ENCODE measurements around the gene GXYLT2. TPM values are rescaled to one million over a fixed set of nuclear protein-coding genes. Genes with fewer than 3 reads are reported as not detected.

GXYLT2 gene
- total RNA-seq, 1 donor, result 77.4 TPM

- DNase-seq (ENCODE audit: insufficient read length, low spot score, missing footprints), result no peak
- Histone ChIP-seq H3K79me2 (ENCODE audit: insufficient read depth, low read length) (no peaks in the 10 kb centered on the region), H3K4me1 (ENCODE audit: insufficient read depth, low read length) (peaks cover 49% of the 10 kb centered on the region), H3K36me3 (ENCODE audit: insufficient read depth, low read length) (no peaks in the 10 kb centered on the region), H3K9me3 (ENCODE audit: low read depth, low read length) (no peaks in the 10 kb centered on the region), H4K20me1 (ENCODE audit: insufficient read depth, low read length) (peaks cover 3% of the 10 kb centered on the region), H3K4me2 (ENCODE audit: insufficient read depth, low read length) (peak overlapping the region; percentile 73), H3K4me3 (ENCODE audit: insufficient read depth, low read length) (no peak overlapping the region), H2AFZ (ENCODE audit: low read length) (no peak overlapping the region), H3K27me3 (ENCODE audit: insufficient read depth, low read length) (no peaks in the 10 kb centered on the region), H3K27ac (ENCODE audit: low read depth, low read length) (peak overlapping the region; percentile 96)
- TF ChIP-seq CTCF (IDR thresholded peaks at IDR 0.05; ENCODE audit: extremely low read depth, low read depth, low read length), result peak; percentile 36
Observed at GRCh38 chr3:72892870-72893269, 5.0 kb downstream of the GXYLT2 start.

DNA sequence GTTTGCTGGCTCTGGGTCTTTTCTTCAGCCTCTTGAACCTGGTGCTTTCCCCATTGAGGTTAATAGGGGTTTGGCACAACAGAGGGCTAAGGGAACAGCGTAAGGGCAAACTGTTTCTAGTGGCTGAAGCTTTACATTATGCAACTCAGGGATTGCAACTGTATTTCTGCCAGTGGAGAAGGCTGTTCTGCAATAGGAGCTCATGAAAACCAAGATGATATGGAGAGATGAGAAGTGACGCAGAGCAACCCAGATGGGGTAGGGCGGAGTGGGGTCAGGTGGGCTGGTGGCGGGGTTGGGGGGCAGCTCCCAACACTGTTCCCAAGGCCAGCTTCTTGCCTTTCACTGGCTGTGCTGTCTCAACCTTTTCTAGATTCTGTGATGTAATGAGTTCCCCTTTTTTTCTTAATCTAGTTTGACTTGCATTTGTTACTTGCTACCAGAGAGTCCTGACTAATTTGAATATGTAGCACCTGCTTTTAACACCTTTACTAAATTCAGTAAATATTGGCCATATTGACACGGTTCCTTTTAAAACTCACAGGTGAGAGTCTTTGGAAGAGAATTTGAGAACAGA lies 7.2 kb downstream of the GXYLT2 start:
- Histone ChIP-seq H3K4me2 (ENCODE audit: insufficient read depth, low read length) (no peak overlapping the region), H3K4me3 (ENCODE audit: insufficient read depth, low read length) (no peak overlapping the region), H2AFZ (ENCODE audit: low read length) (no peak overlapping the region), H3K79me2 (ENCODE audit: insufficient read depth, low read length) (no peaks in the 10 kb centered on the region), H3K4me1 (ENCODE audit: insufficient read depth, low read length) (peaks cover 40% of the 10 kb centered on the region), H3K27me3 (ENCODE audit: insufficient read depth, low read length) (no peaks in the 10 kb centered on the region), H3K9me3 (ENCODE audit: low read depth, low read length) (no peaks in the 10 kb centered on the region), H3K27ac (ENCODE audit: low read depth, low read length) (no peak overlapping the region), H4K20me1 (ENCODE audit: insufficient read depth, low read length) (peaks cover 3% of the 10 kb centered on the region), H3K36me3 (ENCODE audit: insufficient read depth, low read length) (no peaks in the 10 kb centered on the region)
- no peak for DNase-seq (ENCODE audit: insufficient read length, low spot score, missing footprints)
- no peak for TF ChIP-seq CTCF (IDR thresholded peaks at IDR 0.05; ENCODE audit: extremely low read depth, low read depth, low read length)

- H4K20me1 ChIP-seq (ENCODE audit: insufficient read depth, low read length), result peaks cover 3% of the 10 kb centered on the region
- H3K27ac ChIP-seq (ENCODE audit: low read depth, low read length), result no peak overlapping the region
- H3K27me3 ChIP-seq (ENCODE audit: insufficient read depth, low read length), result no peaks in the 10 kb centered on the region
- no peak overlapping the region for H2AFZ ChIP-seq (ENCODE audit: low read length)
- DNase-seq (ENCODE audit: insufficient read length, low spot score, missing footprints), result peak; percentile 75
- no peaks in the 10 kb centered on the region for H3K9me3 ChIP-seq (ENCODE audit: low read depth, low read length)
- H3K79me2 ChIP-seq (ENCODE audit: insufficient read depth, low read length), result no peaks in the 10 kb centered on the region
- no peak overlapping the region for H3K4me2 ChIP-seq (ENCODE audit: insufficient read depth, low read length)
- peaks cover 20% of the 10 kb centered on the region for H3K4me1 ChIP-seq (ENCODE audit: insufficient read depth, low read length)
- no peak for TF ChIP-seq CTCF (IDR thresholded peaks at IDR 0.05; ENCODE audit: extremely low read depth, low read depth, low read length)
- H3K4me3 ChIP-seq (ENCODE audit: insufficient read depth, low read length), result no peak overlapping the region
- no peaks in the 10 kb centered on the region for H3K36me3 ChIP-seq (ENCODE audit: insufficient read depth, low read length)
Observed at GRCh38 chr3:72896996-72897757, 9.3 kb downstream of the GXYLT2 start.

GRCh38 chr3:72897758-72898007 lies 9.8 kb downstream of the GXYLT2 start:
- no peak overlapping the region for H3K4me2 ChIP-seq (ENCODE audit: insufficient read depth, low read length)

More at GRCh38 chr3:72897758-72898007, 9.8 kb downstream of the GXYLT2 start:
- peaks cover 14% of the 10 kb centered on the region for H3K4me1 ChIP-seq (ENCODE audit: insufficient read depth, low read length)
- no peak for TF ChIP-seq CTCF (IDR thresholded peaks at IDR 0.05; ENCODE audit: extremely low read depth, low read depth, low read length)
- no peaks in the 10 kb centered on the region for H3K9me3 ChIP-seq (ENCODE audit: low read depth, low read length)
- DNase-seq (ENCODE audit: insufficient read length, low spot score, missing footprints), result no peak
- peaks cover 3% of the 10 kb centered on the region for H4K20me1 ChIP-seq (ENCODE audit: insufficient read depth, low read length)
- no peak overlapping the region for H3K27ac ChIP-seq (ENCODE audit: low read depth, low read length)
- H3K79me2 ChIP-seq (ENCODE audit: insufficient read depth, low read length), result no peaks in the 10 kb centered on the region
- no peak overlapping the region for H3K4me3 ChIP-seq (ENCODE audit: insufficient read depth, low read length)
- no peak overlapping the region for H2AFZ ChIP-seq (ENCODE audit: low read length)
- H3K36me3 ChIP-seq (ENCODE audit: insufficient read depth, low read length), result no peaks in the 10 kb centered on the region
- H3K27me3 ChIP-seq (ENCODE audit: insufficient read depth, low read length), result no peaks in the 10 kb centered on the region

All from osteoblast (primary cell).